H1 (cell line): ENCODE data around the gene HDAC11. TPM values are rescaled to one million over a fixed set of nuclear protein-coding genes. Genes with fewer than 3 reads are reported as not detected.

ENCODE experiments used
- CTCF ChIA-PET: fragments of 300-600 bp; sonication (Branson Sonifier 250); formaldehyde crosslinking; loops from one replicate; lab custom pipeline; 2021; ENCODE audit not compliant: partially characterized antibody; lab: Charles Lee
- POLR2A ChIA-PET: fragments of 300-600 bp; sonication (Branson Sonifier 250); formaldehyde crosslinking; loops from one replicate; lab custom pipeline; 2021; ENCODE audit warnings: inconsistent platforms; ENCODE audit not compliant: partially characterized antibody; lab: Charles Lee
- DNase-seq, 2 experiments: peaks; one replicate each; pipeline versions ENCODE4 v3.0.0 to v3.0.0-alpha.2; 2010 to 2022; ENCODE audit warnings: low spot score in 2 of 2, low read depth in 1 of 2, mixed read lengths in 1 of 2
- FAIRE-seq: peaks from 2 replicates; lab custom pipeline; 2011; peaks lifted over from hg19 to GRCh38; lab: Jason Lieb, UNC
- H2AFZ ChIP-seq: 2 replicates; pipeline ENCODE4 v1.8.1; 2012; ENCODE audit warnings: low read length, inconsistent platforms
- H2AK5ac ChIP-seq: 2 replicates; pipeline ENCODE4 v1.6.1; 2013; ENCODE audit warnings: low read depth, low read length
- H2BK120ac ChIP-seq: replicated peaks from 2 replicates; pipeline ENCODE3; 2013; ENCODE audit warnings: low read depth, low read length, inconsistent platforms
- H2BK12ac ChIP-seq: 2 replicates; pipeline ENCODE4 v1.6.1; 2013; ENCODE audit warnings: low read depth, low read length
- H2BK15ac ChIP-seq: 2 replicates; pipeline ENCODE4 v1.6.1; 2013; ENCODE audit warnings: low read length
- H2BK20ac ChIP-seq: 2 replicates; pipeline ENCODE4 v1.6.1; 2013; ENCODE audit warnings: low read length
- H2BK5ac ChIP-seq: 2 replicates; pipeline ENCODE4 v1.6.1; 2013; ENCODE audit warnings: low read depth, low read length
- H3K14ac ChIP-seq: 2 replicates; pipeline ENCODE4 v1.6.1; 2013; ENCODE audit warnings: inconsistent platforms; ENCODE audit not compliant: insufficient read length
- H3K18ac ChIP-seq: 2 replicates; pipeline ENCODE4 v1.6.1; 2013; ENCODE audit warnings: low read length; ENCODE audit errors: extremely low read depth
- H3K23ac ChIP-seq: 2 replicates; pipeline ENCODE4 v1.6.1; 2013; ENCODE audit warnings: inconsistent platforms; ENCODE audit not compliant: insufficient read length
- H3K23me2 ChIP-seq: 2 replicates; pipeline ENCODE4 v1.6.1; 2013; ENCODE audit warnings: low read depth, low read length
- H3K27ac ChIP-seq: 2 replicates; pipeline ENCODE4 v1.6.1; 2011; ENCODE audit warnings: low read depth, low read length, inconsistent platforms
- H3K27me3 ChIP-seq, 4 experiments: replicated peaks in 1 of 4; 1 replicate in 1 of 4; 2 replicates in 3 of 4; pipeline versions ENCODE4 v1.6.1 to v1.8.1; 2011 to 2013; ENCODE audit warnings: low read length in 3 of 4, mild to moderate bottlenecking in 3 of 4, inconsistent platforms in 2 of 4, mixed read lengths in 2 of 4, moderate library complexity in 1 of 4; ENCODE audit not compliant: control insufficient read depth in 3 of 4, insufficient read depth in 3 of 4; ENCODE audit errors: extremely low read depth in 1 of 4
- H3K36me3 ChIP-seq, 4 experiments: 2 replicates each; pipeline versions ENCODE4 v1.6.1 to v1.8.1; 2011 to 2013; ENCODE audit warnings: mild to moderate bottlenecking in 4 of 4, low read length in 3 of 4, moderate library complexity in 2 of 4, control low read depth in 1 of 4, inconsistent platforms in 1 of 4; ENCODE audit not compliant: insufficient read depth in 4 of 4, control insufficient read depth in 2 of 4
- H3K4ac ChIP-seq: replicated peaks from 2 replicates; pipeline ENCODE3; 2013; ENCODE audit warnings: low read length, low read depth, mixed read lengths, inconsistent platforms; ENCODE audit not compliant: insufficient read length
- H3K4me1 ChIP-seq, 4 experiments: replicated peaks in 1 of 4; 1 replicate in 1 of 4; 2 replicates in 3 of 4; pipeline versions ENCODE4 v1.6.1 to v1.8.1; 2011 to 2013; ENCODE audit warnings: low read length in 3 of 4, inconsistent platforms in 2 of 4, mixed read lengths in 1 of 4; ENCODE audit not compliant: insufficient read depth in 4 of 4, control insufficient read depth in 3 of 4
- H3K4me2 ChIP-seq, 2 experiments: 2 replicates each; pipeline versions ENCODE4 v1.6.1 to v1.8.1; 2011 to 2013; ENCODE audit warnings: low read depth in 2 of 2, low read length in 2 of 2, control low read depth in 1 of 2, inconsistent platforms in 1 of 2, mild to moderate bottlenecking in 1 of 2; ENCODE audit not compliant: insufficient read depth in 1 of 2
- H3K4me3 ChIP-seq, 4 experiments: fragments of 200-600, 300-600 bp in 1 of 4; sonication (generic), shearing (Covaris generic), sonication (Bioruptor Twin) in 1 of 4; 2 replicates each; pipeline versions ENCODE4 v1.5.1 to v1.8.1; 2011 to 2016; ENCODE audit warnings: low read length in 4 of 4, low read depth in 3 of 4, control low read depth in 2 of 4, inconsistent platforms in 2 of 4, mild to moderate bottlenecking in 2 of 4, mixed read lengths in 1 of 4, moderate library complexity in 1 of 4; ENCODE audit not compliant: insufficient read depth in 2 of 4; ENCODE audit errors: extremely low read depth in 1 of 4
- H3K56ac ChIP-seq: replicated peaks from 2 replicates; pipeline ENCODE3; 2013; ENCODE audit warnings: low read depth, mild to moderate bottlenecking, mixed read lengths, low read length, inconsistent platforms; ENCODE audit not compliant: insufficient read length
- H3K79me1 ChIP-seq: 2 replicates; pipeline ENCODE4 v1.6.1; 2013; ENCODE audit warnings: low read depth, low read length, control low read depth
- H3K79me2 ChIP-seq, 2 experiments: 2 replicates each; pipeline versions ENCODE4 v1.6.1 to v1.8.1; 2012 to 2013; ENCODE audit warnings: low read length in 2 of 2, mild to moderate bottlenecking in 2 of 2, inconsistent platforms in 1 of 2; ENCODE audit not compliant: insufficient read depth in 2 of 2, control insufficient read depth in 1 of 2
- H3K9ac ChIP-seq, 4 experiments: replicated peaks in 1 of 4; 1 replicate in 1 of 4; 2 replicates in 3 of 4; pipeline versions ENCODE4 v1.6.1 to v1.8.1; 2011 to 2013; ENCODE audit warnings: low read depth in 3 of 4, low read length in 3 of 4, control low read depth in 2 of 4, mild to moderate bottlenecking in 2 of 4, moderate library complexity in 2 of 4, inconsistent platforms in 1 of 4; ENCODE audit errors: extremely low read depth in 1 of 4
- H3K9me3 ChIP-seq, 2 experiments: 2 replicates each; pipeline versions ENCODE4 v1.6.1 to v1.8.1; 2012 to 2013; ENCODE audit warnings: mild to moderate bottlenecking in 2 of 2, moderate library complexity in 2 of 2, control low read depth in 1 of 2, inconsistent platforms in 1 of 2, low read depth in 1 of 2, low read length in 1 of 2, mixed read lengths in 1 of 2; ENCODE audit not compliant: insufficient read depth in 2 of 2
- H4K20me1 ChIP-seq, 2 experiments: replicated peaks in 1 of 2; 2 replicates each; pipeline versions ENCODE3 to v1.8.1; 2011 to 2013; ENCODE audit warnings: inconsistent platforms in 2 of 2, low read length in 2 of 2, mild to moderate bottlenecking in 1 of 2; ENCODE audit not compliant: insufficient read depth in 2 of 2, control insufficient read depth in 1 of 2
- H4K5ac ChIP-seq: 2 replicates; pipeline ENCODE4 v1.6.1; 2013; ENCODE audit warnings: low read length, low read depth, mixed read lengths, inconsistent platforms; ENCODE audit not compliant: insufficient read length
- H4K8ac ChIP-seq: 2 replicates; pipeline ENCODE4 v1.8.0; 2013; ENCODE audit warnings: mild to moderate bottlenecking, moderate library complexity, low read length, inconsistent platforms; ENCODE audit not compliant: insufficient read depth; ENCODE audit errors: extremely low read depth
- H4K91ac ChIP-seq: replicated peaks from 2 replicates; pipeline ENCODE3; 2013; ENCODE audit warnings: low read length, mixed read lengths, inconsistent platforms; ENCODE audit not compliant: insufficient read length
- SIX5 ChIP-seq: IDR thresholded peaks from 2 replicates; pipeline ENCODE4 v1.6.1; 2011; ENCODE audit warnings: mild to moderate bottlenecking, low read depth, low read length
- WGBS, 2 experiments: shearing (Covaris generic) in 1 of 2; methylation state at CpG; one replicate each; pipeline versions ENCODE4 v1.1.6 to v1.1.7; 2013 to 2015; ENCODE audit warnings: low lambda C conversion rate in 2 of 2, mixed read lengths in 2 of 2, inconsistent platforms in 1 of 2, low coverage in 1 of 2, missing lambda C conversion rate in 1 of 2; ENCODE audit not compliant: insufficient replicate concordance in 2 of 2, insufficient coverage in 1 of 2, insufficient read length in 1 of 2; ENCODE audit errors: extremely low coverage in 1 of 2, missing lambda C conversion rate in 1 of 2; 5-methylcytosine and 5-hydroxymethylcytosine counted together
- polyA plus RNA-seq, 7 experiments: library from polyadenylated mRNA; depleted of rRNA in 3 of 7; stranded (reverse) in 5 of 7; unstranded in 2 of 7; fragments of >200 nt in 5 of 7; fragments of 200-250 nt in 2 of 7; gene quantifications; 1 replicate in 5 of 7; 2 replicates in 1 of 7; 4 replicates in 1 of 7; pipeline versions ENCODE4 v1.2.1 to v1.2.3, GENCODE V29; 2011 to 2013; ENCODE audit warnings: missing spikeins in 2 of 7, mixed read lengths in 2 of 7
- total RNA-seq: library from RNA; stranded (reverse); fragmentation: NEBNext Ultra II Directional; extraction: Animal tissue kit (Norgen Biotek cat#: 25700); gene quantifications from 2 replicates; pipeline ENCODE4 v1.2.1, GENCODE V29; 2021
- TF ChIP-seq, protein P1 (sequence below), 3 experiments: IDR thresholded peaks; 1 replicate in 2 of 3; 2 replicates in 1 of 3; pipeline versions ENCODE4 v1.5.1 to v1.6.1; 2011; ENCODE audit warnings: low read length in 3 of 3, mild to moderate bottlenecking in 3 of 3, inconsistent platforms in 2 of 3, low read depth in 1 of 3, moderate library complexity in 1 of 3; ENCODE audit not compliant: insufficient read depth in 1 of 3; ENCODE audit errors: control extremely low read depth in 1 of 3

HDAC11 gene
- total and polyA plus RNA-seq, 2 of the 8 experiments (the other 6 are each of a cell fraction or from before 2014, with no cell fraction given): 6.8 to 7.4 TPM

DNA sequence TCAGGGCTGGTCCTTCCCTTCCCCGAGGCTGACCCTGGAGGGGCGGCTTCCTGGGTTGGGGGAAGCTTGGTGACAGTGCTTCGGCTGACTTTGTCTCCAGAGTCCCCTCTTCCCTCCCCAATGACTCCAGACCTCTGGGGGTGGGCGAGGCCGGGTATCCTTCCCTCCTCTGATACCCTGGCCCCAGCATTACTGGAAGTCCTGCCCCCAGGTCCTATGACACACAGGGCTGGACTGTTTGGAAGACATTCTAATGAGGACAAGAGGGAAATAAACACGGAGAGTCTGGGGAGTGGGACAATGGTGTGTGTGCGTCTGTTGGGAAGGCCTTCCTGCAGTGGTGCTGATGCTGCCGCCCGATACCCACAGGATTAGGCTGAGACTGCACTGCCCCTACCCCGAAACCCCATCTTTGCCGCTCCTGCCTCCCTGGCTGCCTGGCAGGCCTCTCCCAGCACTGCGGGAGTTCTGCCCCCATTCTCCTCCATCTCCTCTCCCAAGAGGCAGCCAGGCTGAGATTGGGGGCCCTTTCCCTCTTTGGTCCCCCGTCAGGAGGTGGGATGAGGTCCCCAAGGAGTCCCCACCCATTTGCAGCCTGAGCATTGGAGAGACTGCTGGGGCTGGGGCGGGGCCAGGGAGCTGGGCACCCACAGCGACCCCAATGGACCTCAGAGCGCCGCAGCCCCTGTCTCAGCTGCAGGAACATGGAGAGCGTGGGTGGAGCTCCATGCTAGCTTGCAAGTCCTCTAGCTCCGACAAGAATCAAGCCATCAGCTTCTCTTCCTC lies 39.1 kb downstream of the HDAC11 start:
- Histone ChIP-seq H3K27me3 (no peaks in the 10 kb centered on the region; a peak in 1 of 7 replicates), H3K79me1 (no peaks in the 10 kb centered on the region), H3K4ac (no peak overlapping the region), H3K4me1 (peaks cover 0 to 2% (median 0%) of the 10 kb centered on the region in 4 experiments; a peak in 1 of 7 replicates), H3K9ac (no peak overlapping the region), H3K4me2 (no peak overlapping the region), H3K23me2 (no peaks in the 10 kb centered on the region), H2BK120ac (no peak overlapping the region), H4K91ac (no peak overlapping the region), H3K23ac (no peak overlapping the region), H2BK12ac (no peak overlapping the region), H2BK20ac (no peak overlapping the region), H2AK5ac (no peak overlapping the region), H2AFZ (peak overlapping the region; percentile 63), H3K9me3 (peaks cover 0 to 2% of the 10 kb centered on the region in 2 experiments; a peak in 1 of 4 replicates), H3K4me3 (no peak overlapping the region), H3K27ac (no peak overlapping the region), H3K56ac (no peak overlapping the region), H4K5ac (no peak overlapping the region), H4K8ac (peak overlapping the region; percentile 86), H3K79me2 (no peaks in the 10 kb centered on the region), H3K14ac (no peak overlapping the region), H2BK5ac (no peak overlapping the region), H3K36me3 (no peaks in the 10 kb centered on the region), H2BK15ac (no peak overlapping the region), H4K20me1 (peaks cover 0 to 2% of the 10 kb centered on the region in 2 experiments), H3K18ac (no peak overlapping the region)
- ChIA-PET CTCF (interaction anchor here (0.9 to 51.2 kb wide), 9 partner anchors 11 to 420 kb away, joined by 3 to 856 read pairs (median 4); partner anchors contain the start of gene FBLN2), POLR2A (interaction anchor here (0.8 kb wide), 1 partner anchor 9 kb away, joined by 3 read pairs; no protein-coding TSS in a partner anchor)
- FAIRE-seq: no peak
- DNase-seq: no peak
- no peak for TF ChIP-seq SIX5
- TF ChIP-seq, protein P1, sequence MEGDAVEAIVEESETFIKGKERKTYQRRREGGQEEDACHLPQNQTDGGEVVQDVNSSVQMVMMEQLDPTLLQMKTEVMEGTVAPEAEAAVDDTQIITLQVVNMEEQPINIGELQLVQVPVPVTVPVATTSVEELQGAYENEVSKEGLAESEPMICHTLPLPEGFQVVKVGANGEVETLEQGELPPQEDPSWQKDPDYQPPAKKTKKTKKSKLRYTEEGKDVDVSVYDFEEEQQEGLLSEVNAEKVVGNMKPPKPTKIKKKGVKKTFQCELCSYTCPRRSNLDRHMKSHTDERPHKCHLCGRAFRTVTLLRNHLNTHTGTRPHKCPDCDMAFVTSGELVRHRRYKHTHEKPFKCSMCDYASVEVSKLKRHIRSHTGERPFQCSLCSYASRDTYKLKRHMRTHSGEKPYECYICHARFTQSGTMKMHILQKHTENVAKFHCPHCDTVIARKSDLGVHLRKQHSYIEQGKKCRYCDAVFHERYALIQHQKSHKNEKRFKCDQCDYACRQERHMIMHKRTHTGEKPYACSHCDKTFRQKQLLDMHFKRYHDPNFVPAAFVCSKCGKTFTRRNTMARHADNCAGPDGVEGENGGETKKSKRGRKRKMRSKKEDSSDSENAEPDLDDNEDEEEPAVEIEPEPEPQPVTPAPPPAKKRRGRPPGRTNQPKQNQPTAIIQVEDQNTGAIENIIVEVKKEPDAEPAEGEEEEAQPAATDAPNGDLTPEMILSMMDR (IDR thresholded peaks at IDR 0.05; ENCODE audit: control extremely low read depth in 1 of 3, insufficient read depth in 1 of 3, low read depth in 1 of 3, low read length in 3 of 3): peak in 1 of 3 experiments; percentile 20; a peak in 2 of 4 replicates
- WGBS, 2 experiments: 75% methylated on average over 17 of the region's 19 CpGs; no CpG with 5 or more reads in 1 of the 2 experiments
